Skeletal muscle cell (primary cell): ENCODE results near the gene PDIA5.

Experiments used
- DNase-seq: peaks from one replicate; pipeline ENCODE4 v3.0.0-alpha.2; 2010; ENCODE audit warnings: low read depth
- H3K4me3 ChIP-seq: 2 replicates; pipeline ENCODE4 v1.5.1; 2011; ENCODE audit warnings: low read depth, mild to moderate bottlenecking, control low read depth, low read length, moderate library complexity

PDIA5 gene

GRCh38 chr3:123154020-123154985 is 87.5 kb downstream of the PDIA5 start:
- no peak for DNase-seq
- no peak overlapping the region for H3K4me3 ChIP-seq

GRCh38 chr3:123155471-123156011 is 88.7 kb downstream of the PDIA5 start:
- no peak overlapping the region for H3K4me3 ChIP-seq
- DNase-seq: no peak

GRCh38 chr3:123156276-123156995 is 89.6 kb downstream of the PDIA5 start:
- H3K4me3 ChIP-seq: no peak overlapping the region
- DNase-seq: no peak

- DNase-seq: no peak
- H3K4me3 ChIP-seq: no peak overlapping the region
Observed at GRCh38 chr3:123157209-123157597, 90.4 kb downstream of the PDIA5 start.

DNA sequence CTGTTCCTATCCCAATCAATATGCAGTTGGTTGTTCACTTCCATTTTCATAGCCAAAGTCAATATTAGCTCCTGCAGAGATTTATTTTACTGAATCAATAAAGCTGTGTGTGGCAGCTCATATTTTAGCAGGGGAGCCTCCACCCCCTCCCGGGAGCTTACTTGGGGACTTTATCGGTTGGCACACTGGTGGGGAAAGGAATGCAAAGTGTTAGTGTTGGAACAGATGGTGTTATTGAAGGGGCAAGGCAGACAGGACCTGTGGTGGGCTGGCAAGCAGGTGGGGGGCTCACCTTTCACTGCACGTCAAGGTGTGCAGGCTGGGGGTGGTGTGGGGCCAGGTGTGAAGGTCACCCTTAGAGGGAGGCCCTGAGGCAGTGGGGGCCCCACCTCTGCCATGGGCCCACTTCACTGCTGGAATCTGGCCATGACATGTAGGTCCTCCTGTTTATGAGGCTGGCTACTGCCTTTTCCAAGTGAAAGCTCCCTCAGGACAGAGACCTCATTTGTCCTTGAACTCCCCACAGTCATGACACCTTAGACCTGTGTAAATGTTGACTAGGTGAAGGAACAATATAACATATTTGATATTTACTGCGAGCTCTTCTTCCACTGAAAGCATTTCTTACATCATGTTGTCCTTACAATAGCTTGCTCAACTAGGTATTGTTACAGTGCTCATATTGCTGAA is 90.9 kb downstream of the PDIA5 start:
- no peak for DNase-seq
- H3K4me3 ChIP-seq: no peak overlapping the region

DNA sequence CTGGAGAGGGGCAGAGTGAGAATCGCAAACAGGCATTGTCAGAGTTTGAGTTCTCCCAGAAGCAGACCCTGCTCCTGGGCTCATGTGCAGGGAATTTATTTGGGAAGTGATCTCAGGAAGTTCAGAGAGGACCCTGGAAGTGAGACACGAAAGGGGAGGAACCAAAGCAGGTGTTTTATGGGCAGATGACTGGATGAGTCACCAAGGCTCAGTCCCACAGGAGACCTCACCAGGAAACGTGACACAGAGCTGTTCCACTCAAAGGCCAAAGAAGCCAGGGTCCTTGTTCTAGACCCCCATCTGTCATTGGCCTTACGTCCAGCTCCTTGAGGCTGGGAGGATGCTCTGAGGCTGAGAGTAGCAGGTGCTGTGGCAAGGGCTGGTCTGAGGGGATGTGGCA is 91.5 kb downstream of the PDIA5 start:
- H3K4me3 ChIP-seq: no peak overlapping the region
- no peak for DNase-seq

DNA sequence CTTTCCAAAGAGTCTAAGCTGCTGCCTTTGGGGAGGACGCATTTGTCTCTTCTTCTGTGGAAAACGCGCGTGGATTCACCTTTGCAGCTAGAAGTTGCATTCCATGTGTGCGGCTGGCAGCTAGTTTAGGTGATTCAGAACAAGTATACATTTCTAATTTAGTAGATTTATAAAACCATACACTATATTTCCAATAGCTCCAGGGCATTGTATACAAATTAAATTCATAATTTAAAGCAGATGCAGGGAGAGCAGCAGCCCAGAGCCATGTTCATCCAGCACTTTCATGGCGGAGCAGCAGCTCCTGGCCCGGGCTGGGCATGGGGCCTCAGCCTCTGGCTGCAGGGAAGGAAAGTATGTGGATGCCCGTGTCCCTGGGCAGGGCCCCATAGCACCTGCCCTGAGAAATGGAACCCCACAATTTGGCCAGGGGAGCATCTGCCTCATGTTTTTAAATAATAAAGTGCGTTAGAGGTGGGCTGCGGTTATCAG is 92.1 kb downstream of the PDIA5 start:
- no peak overlapping the region for H3K4me3 ChIP-seq
- no peak for DNase-seq

GRCh38 chr3:123159926-123160635 is 93.3 kb downstream of the PDIA5 start:
- H3K4me3 ChIP-seq: no peak overlapping the region
- DNase-seq: peak; percentile 3

GRCh38 chr3:123161167-123161566 is 94.3 kb downstream of the PDIA5 start:
- no peak overlapping the region for H3K4me3 ChIP-seq
- no peak for DNase-seq

- no peak overlapping the region for H3K4me3 ChIP-seq
- no peak for DNase-seq
Observed at GRCh38 chr3:123163141-123163540, 96.3 kb downstream of the PDIA5 start.

- no peak overlapping the region for H3K4me3 ChIP-seq
- no peak for DNase-seq
Observed at GRCh38 chr3:123165163-123165562, 98.3 kb downstream of the PDIA5 start.

DNA sequence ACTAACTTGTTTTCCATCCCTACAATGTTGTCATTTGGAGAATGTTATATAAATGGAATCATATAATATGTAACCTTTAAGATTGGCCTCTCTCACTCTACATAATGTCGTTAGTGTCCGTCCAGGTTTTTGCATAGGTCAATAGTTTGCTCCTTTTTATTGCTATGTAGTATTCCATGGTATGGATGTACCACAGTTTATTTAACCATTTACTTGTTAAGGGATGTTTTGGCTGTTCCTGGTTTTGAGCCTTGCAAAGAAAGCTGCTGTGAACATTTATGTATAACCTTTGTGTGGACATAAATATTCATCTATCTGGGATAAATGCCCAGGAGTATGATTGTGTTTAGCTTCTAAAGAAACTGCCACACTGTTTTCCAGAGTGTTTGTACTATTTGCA is 100.9 kb downstream of the PDIA5 start:
- H3K4me3 ChIP-seq: no peak overlapping the region
- DNase-seq: no peak

DNA sequence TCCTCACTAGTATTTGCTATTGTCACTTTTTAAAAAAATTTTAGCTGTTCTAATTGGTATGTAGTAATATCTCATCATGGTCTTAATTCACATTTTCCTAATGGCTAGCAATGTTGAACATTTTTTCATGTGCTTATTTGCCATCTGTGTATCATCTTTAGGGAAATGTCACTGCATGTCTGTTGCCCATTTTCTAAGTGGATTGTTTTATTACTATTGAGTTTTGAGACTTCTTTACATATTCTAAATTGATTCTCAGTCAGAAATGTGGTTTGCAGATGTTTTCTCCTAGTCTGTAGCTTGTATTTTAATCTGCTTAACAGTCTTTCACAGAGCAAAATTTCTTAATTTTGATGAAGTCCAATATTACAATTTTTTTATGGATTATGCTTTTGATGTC is 101.3 kb downstream of the PDIA5 start:
- no peak for DNase-seq
- H3K4me3 ChIP-seq: no peak overlapping the region

GRCh38 chr3:123168605-123169004 is 101.8 kb downstream of the PDIA5 start:
- DNase-seq: no peak

GRCh38 chr3:123169492-123169929 is 102.7 kb downstream of the PDIA5 start:
- no peak for DNase-seq
- H3K4me3 ChIP-seq: no peak overlapping the region

More at GRCh38 chr3:123168605-123169004, 101.8 kb downstream of the PDIA5 start:
- no peak overlapping the region for H3K4me3 ChIP-seq

DNA sequence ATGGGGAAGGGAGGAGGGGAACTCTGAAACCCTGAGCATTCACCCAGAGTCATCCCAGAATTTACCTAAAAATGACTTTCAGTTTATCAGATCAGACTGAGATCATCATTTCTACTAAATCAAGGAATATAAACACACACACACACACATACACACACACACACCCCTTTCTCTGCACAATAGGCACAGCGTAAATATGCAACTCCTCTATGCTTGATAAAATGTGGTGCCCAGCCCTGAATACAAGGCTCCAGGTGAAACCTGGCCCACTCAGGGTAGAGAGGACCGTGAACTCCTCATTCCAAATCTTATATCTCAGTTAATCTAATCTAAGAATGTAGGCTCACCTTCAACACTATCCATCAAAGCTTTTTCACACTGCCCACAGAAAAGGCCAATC is 103.1 kb downstream of the PDIA5 start:
- no peak for DNase-seq

GRCh38 chr3:123180791-123181190 is 114.0 kb downstream of the PDIA5 start:
- no peak for DNase-seq

More for the DNA sequence above, 103.1 kb downstream of the PDIA5 start:
- no peak overlapping the region for H3K4me3 ChIP-seq

GRCh38 chr3:123186695-123187094 is 119.9 kb downstream of the PDIA5 start:
- DNase-seq: no peak

More at GRCh38 chr3:123180791-123181190, 114.0 kb downstream of the PDIA5 start:
- no peak overlapping the region for H3K4me3 ChIP-seq

GRCh38 chr3:123188058-123188457 is 121.2 kb downstream of the PDIA5 start:
- no peak overlapping the region for H3K4me3 ChIP-seq
- no peak for DNase-seq

More at GRCh38 chr3:123186695-123187094, 119.9 kb downstream of the PDIA5 start:
- no peak overlapping the region for H3K4me3 ChIP-seq
